Activated T-cell treated with anti-CD3 and anti-CD28 coated beads, Interleukin-2, amount 50 U/mL, for 4 hours (primary cell): ENCODE measurements around the gene COPB1. TPM values are rescaled to one million over a fixed set of nuclear protein-coding genes. Genes with fewer than 3 reads are reported as not detected.

Experiments used
- ATAC-seq, 2 donors: fragments of 200-7000 bp; cut with Tn5 transposase; one replicate each; pipeline ENCODE4 v1.10.0; 2021
- DNase-seq: peaks from one replicate; pipeline ENCODE4 v3.0.0-alpha.2; 2020
- H3K27me3 Mint-ChIP-seq: one replicate; pipeline ENCODE4 v1.8.0; 2021; ENCODE audit warnings: low read depth, mixed read lengths
- H3K36me3 Mint-ChIP-seq: one replicate; pipeline ENCODE4 v1.8.0; 2022; ENCODE audit warnings: mixed read lengths; ENCODE audit not compliant: insufficient read depth
- H3K4me1 Mint-ChIP-seq: one replicate; pipeline ENCODE4 v1.8.0; 2021; ENCODE audit warnings: low read depth, mixed read lengths
- H3K4me3 Mint-ChIP-seq: one replicate; pipeline ENCODE4 v1.8.0; 2021; ENCODE audit warnings: mild to moderate bottlenecking, moderate library complexity, mixed read lengths
- H3K9me3 Mint-ChIP-seq: one replicate; pipeline ENCODE4 v1.8.0; 2021; ENCODE audit warnings: mixed read lengths
- total RNA-seq, 3 donors: library from RNA; stranded (reverse); gene quantifications; one replicate each; pipeline ENCODE4 v1.2.1, GENCODE V29; 2021

COPB1 gene
- total RNA-seq, 3 donors from 2014 or later, result 102 to 123 (median 104) TPM

DNA sequence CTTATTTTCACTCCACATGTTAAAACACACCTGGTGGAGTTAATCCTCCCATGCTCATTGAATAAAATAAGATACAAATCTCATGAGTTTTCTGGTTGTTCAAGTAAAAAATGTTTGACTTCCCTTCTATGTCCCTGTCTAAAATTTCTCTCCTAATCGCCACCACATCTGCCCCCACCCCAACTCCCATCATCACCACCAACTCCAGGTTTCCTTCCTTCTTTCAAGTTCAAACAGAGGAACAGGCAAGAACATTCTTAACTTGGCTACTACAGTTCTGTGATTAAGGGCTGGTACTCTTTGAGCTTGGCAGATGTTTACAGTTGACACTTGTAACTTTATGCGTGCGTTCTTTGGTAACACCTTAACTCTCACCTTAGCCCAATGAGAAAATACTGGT, 29.7 kb upstream of the COPB1 start:
- H3K4me1 Mint-ChIP-seq, result no peaks in the 10 kb centered on the region
- DNase-seq, result no peak
- H3K36me3 Mint-ChIP-seq, result peaks cover 2% of the 10 kb centered on the region
- no peaks in the 10 kb centered on the region for H3K9me3 Mint-ChIP-seq
- H3K27me3 Mint-ChIP-seq, result no peaks in the 10 kb centered on the region
- H3K4me3 Mint-ChIP-seq, result no peak overlapping the region
- ATAC-seq, result no peak

DNA sequence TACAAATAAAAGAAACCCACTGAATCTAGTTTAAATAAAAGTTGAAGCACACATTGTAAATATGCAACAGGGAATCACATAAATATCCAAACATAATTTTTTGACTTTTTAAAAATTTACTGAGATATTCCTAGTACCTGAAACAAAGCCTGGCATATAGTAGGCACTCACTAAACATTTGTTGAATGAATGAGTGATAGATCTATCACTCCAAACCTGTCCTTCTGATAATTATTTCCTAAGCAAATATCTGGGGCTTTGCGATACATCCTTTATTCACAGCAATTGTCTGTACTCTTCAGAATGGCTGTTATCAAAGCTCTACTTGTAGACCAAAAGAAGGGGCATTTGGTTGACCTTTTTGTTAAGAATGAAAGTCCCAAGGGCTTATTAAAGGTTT, 23.2 kb upstream of the COPB1 start:
- H3K9me3 Mint-ChIP-seq, result no peaks in the 10 kb centered on the region
- no peak for DNase-seq
- no peaks in the 10 kb centered on the region for H3K27me3 Mint-ChIP-seq
- peaks cover 20% of the 10 kb centered on the region for H3K36me3 Mint-ChIP-seq
- peaks cover 23% of the 10 kb centered on the region for H3K4me1 Mint-ChIP-seq
- no peak overlapping the region for H3K4me3 Mint-ChIP-seq
- no peak for ATAC-seq

DNA sequence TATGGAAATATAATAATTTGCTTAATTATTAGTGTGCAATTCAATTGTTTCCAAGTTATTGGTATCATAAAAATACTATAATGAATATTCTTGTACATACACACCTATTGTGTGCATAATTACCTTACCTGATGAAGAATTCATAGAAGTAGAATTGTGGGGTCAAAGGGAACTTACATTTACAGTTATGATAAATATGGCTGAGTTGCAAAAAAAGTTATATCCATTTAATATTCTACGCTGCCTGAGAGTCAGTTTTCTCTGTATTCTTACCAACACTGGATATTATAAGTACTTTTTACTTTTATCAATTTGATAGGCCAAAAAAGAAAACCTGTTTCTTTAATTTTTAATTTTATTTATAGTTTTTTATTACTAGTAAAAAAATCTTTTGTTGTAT, 22.6 kb upstream of the COPB1 start:
- ATAC-seq, result no peak
- DNase-seq, result no peak
- no peaks in the 10 kb centered on the region for H3K9me3 Mint-ChIP-seq
- H3K4me3 Mint-ChIP-seq, result no peak overlapping the region
- H3K4me1 Mint-ChIP-seq, result peaks cover 28% of the 10 kb centered on the region
- H3K27me3 Mint-ChIP-seq, result no peaks in the 10 kb centered on the region
- H3K36me3 Mint-ChIP-seq, result peaks cover 26% of the 10 kb centered on the region

- peaks cover 28% of the 10 kb centered on the region for H3K36me3 Mint-ChIP-seq
- H3K27me3 Mint-ChIP-seq, result no peaks in the 10 kb centered on the region
- ATAC-seq (no peak), DNase-seq (no peak)
- peak overlapping the region; percentile 97 for H3K4me3 Mint-ChIP-seq
- H3K4me1 Mint-ChIP-seq, result peaks cover 29% of the 10 kb centered on the region
- H3K9me3 Mint-ChIP-seq, result no peaks in the 10 kb centered on the region
Measured at GRCh38 chr11:14520747-14521151, 21.1 kb upstream of the COPB1 start.

DNA sequence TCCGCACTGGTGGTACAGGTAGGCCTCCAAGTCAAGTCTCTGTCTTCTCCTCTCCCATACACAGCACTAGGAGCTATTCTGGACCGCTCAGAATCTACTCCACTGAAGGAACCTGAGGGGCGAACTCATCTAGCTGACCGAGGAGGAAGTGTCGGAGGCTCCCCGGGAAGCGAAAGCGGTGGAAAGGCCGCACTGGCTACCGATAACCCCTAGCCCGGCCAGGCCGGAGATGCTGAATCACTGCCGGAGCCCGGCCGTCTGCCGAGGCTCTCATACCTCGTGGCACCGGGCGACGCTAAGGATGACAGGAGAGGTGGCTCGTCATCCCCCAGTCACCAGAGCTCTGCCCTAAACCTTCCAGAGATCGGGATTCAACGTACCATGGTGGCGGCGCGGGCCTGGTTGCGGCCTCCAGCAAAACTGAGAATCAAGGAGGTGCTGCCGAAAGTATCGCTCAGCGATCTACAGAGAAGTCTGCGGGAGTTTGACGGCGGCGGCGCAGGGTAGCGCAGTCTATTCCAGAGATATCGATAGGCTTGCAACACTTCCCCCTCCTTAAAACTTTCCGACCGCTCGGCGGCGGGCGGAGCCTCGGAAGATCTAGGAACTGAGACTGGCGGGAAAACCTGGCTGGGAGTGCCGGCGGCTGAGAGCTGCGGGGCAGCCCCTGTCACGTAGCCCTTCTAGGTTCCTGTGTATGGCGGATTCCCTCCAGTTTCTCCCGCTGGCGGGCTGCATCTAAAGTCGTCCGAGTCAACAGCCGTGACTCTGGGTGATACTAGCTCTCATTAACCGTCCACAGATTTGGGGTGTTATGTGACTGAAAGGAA, 20.5 kb upstream of the COPB1 start, which contains the start of gene PSMA1:
PSMA1 (minus strand) TSS at position 470 of the 830 bp plus-strand sequence; CDS start at position 383, 87 bp downstream.
- Mint-ChIP-seq H3K9me3 (no peaks in the 10 kb centered on the region), H3K4me1 (peaks cover 29% of the 10 kb centered on the region), H3K27me3 (no peaks in the 10 kb centered on the region), H3K4me3 (peak within 1 kb of the TSS; percentile 97), H3K36me3 (peaks cover 28% of the 10 kb centered on the region)
- ATAC-seq (peak; percentile 90 to 91), DNase-seq (peak; percentile 87)

DNA sequence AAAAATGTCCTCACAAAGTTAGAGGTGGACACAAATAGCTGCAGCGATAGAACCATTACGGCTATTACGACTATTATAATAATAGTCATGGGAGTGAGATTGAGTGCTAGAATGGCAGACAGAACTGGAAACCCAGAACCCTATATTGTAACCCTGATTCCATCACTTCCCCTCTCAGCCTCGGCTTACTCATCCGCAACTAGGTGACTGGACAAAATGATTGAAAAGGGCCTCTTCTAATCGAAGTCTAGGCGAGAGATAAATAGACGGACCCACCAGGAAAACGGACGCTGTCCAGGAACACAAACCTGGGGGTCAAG, 19.9 kb upstream of the COPB1 start:
- DNase-seq (no peak), ATAC-seq (peak; percentile 59 to 60)
- Mint-ChIP-seq H3K4me1 (peaks cover 29% of the 10 kb centered on the region), H3K36me3 (peaks cover 31% of the 10 kb centered on the region), H3K27me3 (no peaks in the 10 kb centered on the region), H3K4me3 (peak overlapping the region; percentile 97), H3K9me3 (no peaks in the 10 kb centered on the region)

DNA sequence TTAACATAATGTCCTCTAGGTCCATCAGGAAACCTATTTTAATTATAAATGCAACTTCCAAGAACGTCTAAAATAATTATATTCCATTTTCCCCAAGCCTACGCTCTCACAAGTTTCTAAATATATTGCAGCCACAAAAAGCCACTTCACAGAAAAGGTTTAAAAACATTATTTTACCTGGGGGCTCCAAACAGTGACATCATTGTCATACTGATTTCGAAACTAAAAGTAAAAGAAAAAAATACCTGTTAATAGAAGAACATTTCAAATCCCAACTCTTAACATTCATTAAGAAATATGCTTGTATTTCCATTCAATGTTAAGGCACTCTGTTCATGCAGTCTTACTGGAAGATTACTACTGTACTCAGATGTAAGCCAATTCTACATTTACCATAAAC, 19.2 kb upstream of the COPB1 start:
- DNase-seq (no peak), ATAC-seq (no peak)
- Mint-ChIP-seq H3K27me3 (no peaks in the 10 kb centered on the region), H3K4me3 (peak overlapping the region; percentile 97), H3K9me3 (no peaks in the 10 kb centered on the region), H3K36me3 (peaks cover 35% of the 10 kb centered on the region), H3K4me1 (peaks cover 29% of the 10 kb centered on the region)

- ATAC-seq, result no peak
- Mint-ChIP-seq H3K36me3 (peaks cover 51% of the 10 kb centered on the region), H3K4me3 (no peak overlapping the region)
Measured at GRCh38 chr11:14513800-14514199, 14.2 kb upstream of the COPB1 start.

DNA sequence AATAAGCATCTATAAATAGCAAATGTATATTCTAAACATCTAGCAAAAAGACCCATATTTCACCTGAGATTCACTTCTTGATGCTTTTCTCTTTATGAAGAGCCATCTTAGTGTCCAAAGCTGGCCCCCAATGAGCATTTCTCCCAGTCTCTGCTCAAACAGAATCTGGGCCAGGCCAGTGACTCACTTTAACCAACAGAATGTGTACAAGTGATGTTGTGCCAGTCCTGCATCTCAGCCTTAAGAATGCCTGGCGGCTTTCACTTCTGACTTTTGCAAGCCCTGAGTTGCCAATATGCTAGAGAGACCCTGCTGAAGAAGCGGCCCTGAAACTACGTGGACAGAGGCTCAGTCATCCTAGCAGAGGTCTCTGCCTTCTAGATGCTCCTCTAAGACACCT, 6.9 kb upstream of the COPB1 start:
- Mint-ChIP-seq H3K36me3 (peaks cover 52% of the 10 kb centered on the region), H3K4me1 (peaks cover 3% of the 10 kb centered on the region), H3K4me3 (no peak overlapping the region), H3K27me3 (no peaks in the 10 kb centered on the region), H3K9me3 (no peaks in the 10 kb centered on the region)
- DNase-seq (no peak), ATAC-seq (no peak)

More at GRCh38 chr11:14513800-14514199, 14.2 kb upstream of the COPB1 start:
- Mint-ChIP-seq H3K9me3 (no peaks in the 10 kb centered on the region), H3K27me3 (no peaks in the 10 kb centered on the region), H3K4me1 (peaks cover 18% of the 10 kb centered on the region)
- no peak for DNase-seq

DNA sequence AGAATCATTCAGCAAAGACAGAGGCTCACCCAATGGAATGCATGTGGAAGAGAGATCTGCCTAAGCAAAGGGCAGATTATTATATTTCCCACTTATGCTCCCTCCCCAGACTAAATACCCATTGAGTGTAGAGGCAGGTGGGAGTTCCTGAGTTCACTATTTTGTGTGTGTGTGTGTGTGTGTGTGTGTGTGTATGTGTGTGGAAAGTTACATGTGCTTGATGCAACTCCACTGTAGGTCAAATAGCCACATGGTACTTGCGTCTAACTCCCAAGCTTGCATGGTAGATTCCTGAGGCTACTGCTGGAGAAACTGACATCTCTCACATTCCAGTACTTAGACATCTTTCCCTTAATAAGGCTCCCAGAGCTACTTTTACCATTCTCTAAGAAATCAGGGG, 3.4 kb upstream of the COPB1 start:
- ATAC-seq (no peak), DNase-seq (no peak)
- peaks cover 16% of the 10 kb centered on the region for H3K4me1 Mint-ChIP-seq
- no peaks in the 10 kb centered on the region for H3K27me3 Mint-ChIP-seq
- peaks cover 31% of the 10 kb centered on the region for H3K36me3 Mint-ChIP-seq
- H3K4me3 Mint-ChIP-seq, result no peak overlapping the region
- H3K9me3 Mint-ChIP-seq, result no peaks in the 10 kb centered on the region

GRCh38 chr11:14502039-14502438, 2.4 kb upstream of the COPB1 start:
- no peak for ATAC-seq
- no peak for DNase-seq
- Mint-ChIP-seq H3K9me3 (peaks cover 4% of the 10 kb centered on the region), H3K27me3 (no peaks in the 10 kb centered on the region), H3K4me1 (peaks cover 25% of the 10 kb centered on the region), H3K36me3 (peaks cover 35% of the 10 kb centered on the region), H3K4me3 (no peak overlapping the region)

- H3K4me1 Mint-ChIP-seq, result peaks cover 38% of the 10 kb centered on the region
- peak in 1 of 2 donors; percentile 12 for ATAC-seq
- peak; percentile 38 for DNase-seq
- peaks cover 4% of the 10 kb centered on the region for H3K9me3 Mint-ChIP-seq
- H3K4me3 Mint-ChIP-seq, result peak overlapping the region; percentile 97
- no peaks in the 10 kb centered on the region for H3K27me3 Mint-ChIP-seq
- H3K36me3 Mint-ChIP-seq, result peaks cover 32% of the 10 kb centered on the region
Measured at GRCh38 chr11:14500181-14500651, 605 bp upstream of the COPB1 start.

DNA sequence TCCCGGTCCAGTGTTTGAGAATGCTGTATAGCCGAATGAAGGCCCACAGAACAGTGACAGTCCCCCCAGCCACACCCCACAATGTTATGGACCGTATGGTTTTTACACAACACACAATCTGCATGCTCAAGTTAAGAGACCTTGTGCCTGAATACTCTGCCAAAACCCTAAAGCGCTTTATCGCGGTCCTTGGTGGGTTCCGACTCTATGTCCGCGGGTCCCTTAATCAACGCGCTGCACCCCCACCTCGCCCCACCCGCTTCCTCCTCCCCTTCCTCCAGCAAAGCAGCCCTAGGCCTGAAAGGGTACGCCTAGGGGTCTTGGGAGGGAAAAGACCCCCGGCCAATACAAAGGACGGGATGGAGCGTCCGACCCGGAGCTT, 442 bp downstream of the COPB1 start:
- peak overlapping the region; percentile 97 for H3K4me3 Mint-ChIP-seq
- peak; percentile 52 to 59 for ATAC-seq
- peaks cover 4% of the 10 kb centered on the region for H3K9me3 Mint-ChIP-seq
- DNase-seq, result peak; percentile 17
- H3K36me3 Mint-ChIP-seq, result peaks cover 33% of the 10 kb centered on the region
- H3K27me3 Mint-ChIP-seq, result no peaks in the 10 kb centered on the region
- peaks cover 44% of the 10 kb centered on the region for H3K4me1 Mint-ChIP-seq

DNA sequence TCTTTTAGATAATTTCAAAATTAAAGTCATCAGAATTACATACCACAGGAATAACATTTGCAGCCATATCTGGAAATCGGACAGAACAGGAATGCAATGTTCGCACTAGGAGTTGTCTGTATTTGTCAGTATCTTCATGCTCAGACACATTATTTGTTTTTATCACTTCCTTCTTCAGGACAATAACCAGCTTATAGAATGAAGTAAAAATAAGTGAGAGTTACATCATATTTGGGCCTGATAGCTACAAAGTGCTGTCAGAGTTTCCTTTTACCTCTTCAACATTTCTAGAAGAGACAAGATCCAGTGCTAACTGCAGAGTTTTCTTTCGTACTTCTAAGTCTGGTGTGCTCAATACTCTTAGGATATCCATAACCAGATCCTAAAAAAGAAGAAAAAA, 18.9 kb downstream of the COPB1 start:
- Mint-ChIP-seq H3K4me3 (peak overlapping the region; percentile 29), H3K36me3 (peaks cover 26% of the 10 kb centered on the region), H3K27me3 (no peaks in the 10 kb centered on the region), H3K4me1 (peaks cover 11% of the 10 kb centered on the region), H3K9me3 (no peaks in the 10 kb centered on the region)
- DNase-seq (no peak), ATAC-seq (no peak)

DNA sequence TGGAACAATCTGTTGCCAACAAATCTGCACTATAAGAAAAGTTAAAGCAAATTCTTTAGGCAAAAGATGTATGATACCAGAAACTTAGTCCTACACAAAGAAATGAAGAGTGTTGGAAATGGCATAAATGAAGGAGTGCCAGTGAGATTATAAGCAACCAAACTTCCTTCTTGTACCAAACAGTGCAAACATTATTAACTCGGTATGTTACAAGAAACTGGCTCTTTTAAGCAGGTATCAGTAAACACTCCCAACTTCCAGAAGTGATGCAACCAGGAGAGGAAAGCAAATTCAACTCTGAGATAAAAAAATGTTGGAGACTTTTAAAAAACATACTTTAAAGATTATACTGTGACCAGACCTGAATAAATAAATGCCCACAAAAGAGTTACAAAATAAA, 28.5 kb downstream of the COPB1 start:
- H3K4me3 Mint-ChIP-seq, result no peak overlapping the region

More for the DNA sequence above, 28.5 kb downstream of the COPB1 start:
- peaks cover 53% of the 10 kb centered on the region for H3K36me3 Mint-ChIP-seq
- peaks cover 42% of the 10 kb centered on the region for H3K4me1 Mint-ChIP-seq
- no peaks in the 10 kb centered on the region for H3K9me3 Mint-ChIP-seq
- ATAC-seq (no peak), DNase-seq (no peak)
- H3K27me3 Mint-ChIP-seq, result no peaks in the 10 kb centered on the region
